Islet of Langerhans (tissue), 1 donor: ENCODE measurements around the gene LHFPL6.

Experiments
- FAIRE-seq: peaks from one replicate; lab custom pipeline; 2011; peaks lifted over from hg19 to GRCh38; lab: Jason Lieb, UNC

LHFPL6 gene

DNA sequence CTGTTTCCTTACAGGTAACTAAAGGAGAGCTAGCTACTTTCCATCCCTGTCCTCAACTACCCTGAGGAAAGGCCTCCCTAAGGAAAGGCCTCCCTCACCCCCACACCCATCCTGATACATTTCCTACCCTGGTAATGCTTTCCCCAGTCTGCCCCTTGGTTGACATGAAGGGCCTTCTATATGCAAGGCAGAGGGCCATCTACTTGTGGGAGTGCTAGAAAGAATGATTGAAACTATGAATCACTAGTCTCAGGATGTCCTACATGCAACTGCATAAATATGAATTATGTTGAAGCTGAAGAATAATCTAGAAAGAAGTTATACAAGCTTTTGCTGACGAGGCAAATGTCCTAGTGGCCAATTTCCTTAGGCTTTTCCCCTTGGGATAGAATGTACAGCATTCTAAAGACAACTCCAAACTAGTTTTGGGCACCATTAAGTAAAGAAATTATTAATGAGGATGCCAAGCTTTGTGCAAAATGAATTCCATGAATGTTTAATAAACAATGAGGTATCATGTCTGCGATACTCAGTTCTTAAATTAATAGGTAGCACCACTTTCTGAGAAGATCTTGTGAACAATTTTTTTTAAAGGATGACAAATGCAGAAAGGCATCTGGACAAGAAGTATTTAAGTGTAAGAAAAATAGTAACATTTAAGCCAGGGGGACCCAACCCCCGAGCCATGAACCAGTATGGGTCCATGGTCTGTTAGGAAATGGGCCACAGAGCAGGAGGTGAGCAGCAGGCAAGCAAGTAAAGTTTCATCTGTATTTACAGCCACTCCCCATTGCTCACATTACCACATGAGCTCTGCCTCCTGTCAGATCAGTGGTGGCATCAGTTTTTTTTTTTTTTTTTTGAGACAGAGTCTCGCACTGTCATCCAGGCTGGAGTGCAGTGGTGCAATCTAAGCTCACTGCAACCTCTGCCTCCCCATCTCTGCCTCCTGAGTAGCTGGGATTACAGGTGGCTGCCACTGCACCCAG is 223.0 kb downstream of the LHFPL6 start:
- no peak for FAIRE-seq

DNA sequence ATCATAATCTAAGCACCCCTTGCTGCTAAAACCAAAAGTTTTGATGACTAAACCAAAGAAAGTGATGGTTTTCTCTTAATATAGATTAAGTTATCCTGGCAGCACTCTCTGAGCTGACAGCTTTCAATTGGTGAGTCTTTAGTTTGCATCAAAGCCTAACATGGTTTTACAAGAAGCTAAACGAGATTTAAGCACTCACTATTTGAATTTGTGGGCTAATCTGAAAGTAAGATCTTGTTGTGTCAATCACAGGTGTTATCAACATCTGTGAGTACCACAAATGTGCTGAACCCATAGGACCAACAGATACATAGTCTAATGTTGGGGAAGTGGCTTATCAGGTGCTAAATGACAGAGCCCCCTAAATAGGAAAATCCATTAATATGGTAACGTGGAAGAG is 223.9 kb downstream of the LHFPL6 start:
- FAIRE-seq = no peak

GRCh38 chr13:39378306-39378705 is 224.7 kb downstream of the LHFPL6 start:
- no peak for FAIRE-seq

- FAIRE-seq = no peak
These were observed 225.3 kb downstream of the LHFPL6 start for GRCh38 chr13:39377699-39378098.

- FAIRE-seq = no peak
These were observed 226.9 kb downstream of the LHFPL6 start for GRCh38 chr13:39376076-39376475.

DNA sequence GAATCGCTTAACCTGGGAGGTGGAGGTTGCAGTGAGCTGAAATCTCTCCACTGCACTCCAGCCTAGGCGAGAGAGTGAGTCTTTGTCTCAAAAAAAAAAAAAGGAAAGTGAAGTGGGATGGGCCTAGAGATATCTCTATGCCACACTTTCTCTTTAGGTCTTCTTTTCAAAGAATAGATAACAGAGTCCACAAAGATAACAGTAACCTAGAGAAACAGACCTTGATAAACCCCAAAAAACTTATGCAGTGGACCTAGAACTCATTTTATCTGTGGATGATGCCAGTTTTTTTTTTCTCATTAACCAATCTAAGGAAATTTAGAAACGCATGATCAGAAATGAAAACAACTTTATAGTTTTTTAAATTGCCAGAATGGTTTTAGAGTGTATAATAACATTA is 227.4 kb downstream of the LHFPL6 start:
- no peak for FAIRE-seq

GRCh38 chr13:39374741-39375189 is 228.2 kb downstream of the LHFPL6 start:
- no peak for FAIRE-seq

DNA sequence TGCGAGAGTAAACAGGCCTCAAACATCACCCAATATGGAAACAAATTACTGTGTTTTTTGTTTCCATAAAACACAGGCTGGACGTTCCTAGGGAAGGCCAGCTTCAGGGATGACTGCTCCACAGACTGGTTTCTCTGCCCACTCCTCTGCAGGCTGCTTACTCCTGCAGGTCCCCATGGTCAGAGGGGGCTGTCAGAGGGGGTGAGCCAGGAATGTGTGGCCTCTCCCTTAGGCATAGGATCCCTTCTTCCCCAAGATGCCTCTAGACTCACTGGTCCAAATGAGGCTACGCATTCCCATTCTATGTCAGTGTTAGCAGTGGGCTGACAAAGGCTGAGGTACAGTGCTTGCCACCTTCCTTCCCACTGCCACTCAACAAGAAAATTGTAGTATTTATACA is 229.8 kb downstream of the LHFPL6 start:
- FAIRE-seq = no peak

GRCh38 chr13:39371706-39372105 is 231.3 kb downstream of the LHFPL6 start:
- FAIRE-seq = no peak

GRCh38 chr13:39370554-39370953 is 232.4 kb downstream of the LHFPL6 start:
- FAIRE-seq = no peak

- FAIRE-seq = no peak
These were observed 232.9 kb downstream of the LHFPL6 start for GRCh38 chr13:39370048-39370447.

DNA sequence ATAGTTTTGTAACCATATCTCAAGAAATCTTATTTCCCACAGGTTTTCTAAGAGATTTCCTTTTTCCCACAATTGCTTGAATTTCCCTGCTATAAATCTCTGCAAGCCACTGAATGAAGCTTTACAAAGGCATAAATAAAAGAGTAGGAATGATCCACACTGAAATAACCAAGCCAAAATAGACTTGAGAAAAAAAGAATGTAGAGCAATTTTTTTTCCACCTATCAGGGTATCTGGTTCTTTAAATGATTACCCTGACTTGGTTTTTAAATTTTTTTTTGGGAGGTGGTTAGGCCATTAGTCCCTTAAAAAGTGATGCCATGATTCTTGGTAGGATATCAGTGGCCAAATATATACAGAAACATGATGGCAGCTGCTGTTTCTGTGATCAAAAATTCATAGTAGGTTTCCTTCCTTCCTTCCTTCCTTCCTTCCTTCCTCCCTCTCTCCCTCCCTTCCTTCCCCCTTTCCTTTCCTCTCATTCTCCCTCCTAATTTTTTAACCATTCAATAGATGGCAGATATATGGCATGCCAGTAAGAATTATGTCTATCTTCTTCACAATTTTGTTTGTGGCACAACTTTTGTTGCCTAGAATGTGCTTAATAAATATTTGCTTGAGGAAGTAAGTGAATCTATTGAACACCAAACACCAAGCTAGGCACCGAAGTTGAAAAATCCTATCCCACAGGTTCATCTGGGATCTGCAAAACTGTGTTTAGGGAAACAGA is 233.7 kb downstream of the LHFPL6 start:
- FAIRE-seq = no peak

GRCh38 chr13:39365879-39366278 is 237.1 kb downstream of the LHFPL6 start:
- FAIRE-seq = no peak

DNA sequence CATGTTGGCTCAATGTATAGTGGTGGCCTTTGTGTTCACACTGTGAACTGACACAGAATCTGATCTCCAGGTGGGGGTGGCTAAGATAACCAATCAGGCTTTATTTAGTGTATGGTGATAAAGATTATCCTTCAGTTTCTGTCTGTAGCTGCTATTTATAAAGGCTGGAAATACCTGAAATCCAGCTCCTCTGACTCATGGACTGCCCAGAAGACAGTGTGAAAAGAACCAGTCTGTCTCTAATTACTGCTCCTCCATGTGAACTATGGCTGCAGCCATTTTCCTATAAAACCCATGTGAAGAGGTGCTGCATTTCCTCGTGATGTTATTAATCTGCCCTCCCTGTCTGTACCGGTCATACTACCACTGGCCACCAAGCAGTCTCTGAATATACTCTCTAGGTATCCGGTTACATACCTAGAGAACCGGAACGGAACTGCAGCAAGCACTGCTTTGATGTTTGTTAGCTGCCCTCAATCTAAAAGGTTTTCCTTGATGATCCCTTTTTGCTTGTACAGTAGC is 238.0 kb downstream of the LHFPL6 start:
- FAIRE-seq = no peak

DNA sequence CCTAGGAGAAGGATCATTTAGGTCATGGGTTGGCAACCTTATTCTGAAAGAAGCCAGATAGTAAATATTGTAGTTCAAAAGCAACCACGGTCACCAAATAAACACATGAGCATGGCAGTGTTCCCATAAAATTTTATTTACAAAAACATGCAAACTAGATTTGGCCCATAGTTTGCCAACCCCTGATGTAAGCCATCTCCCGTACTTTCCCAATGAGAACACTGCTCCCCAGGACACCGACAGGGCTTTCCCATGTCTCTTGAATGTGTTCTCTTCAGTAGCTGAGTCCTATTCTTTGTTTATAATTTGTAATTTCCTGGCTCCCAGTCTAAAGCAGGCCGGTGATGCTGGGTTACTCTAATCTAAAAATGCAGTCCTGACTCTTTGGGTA is 239.6 kb downstream of the LHFPL6 start:
- no peak for FAIRE-seq

DNA sequence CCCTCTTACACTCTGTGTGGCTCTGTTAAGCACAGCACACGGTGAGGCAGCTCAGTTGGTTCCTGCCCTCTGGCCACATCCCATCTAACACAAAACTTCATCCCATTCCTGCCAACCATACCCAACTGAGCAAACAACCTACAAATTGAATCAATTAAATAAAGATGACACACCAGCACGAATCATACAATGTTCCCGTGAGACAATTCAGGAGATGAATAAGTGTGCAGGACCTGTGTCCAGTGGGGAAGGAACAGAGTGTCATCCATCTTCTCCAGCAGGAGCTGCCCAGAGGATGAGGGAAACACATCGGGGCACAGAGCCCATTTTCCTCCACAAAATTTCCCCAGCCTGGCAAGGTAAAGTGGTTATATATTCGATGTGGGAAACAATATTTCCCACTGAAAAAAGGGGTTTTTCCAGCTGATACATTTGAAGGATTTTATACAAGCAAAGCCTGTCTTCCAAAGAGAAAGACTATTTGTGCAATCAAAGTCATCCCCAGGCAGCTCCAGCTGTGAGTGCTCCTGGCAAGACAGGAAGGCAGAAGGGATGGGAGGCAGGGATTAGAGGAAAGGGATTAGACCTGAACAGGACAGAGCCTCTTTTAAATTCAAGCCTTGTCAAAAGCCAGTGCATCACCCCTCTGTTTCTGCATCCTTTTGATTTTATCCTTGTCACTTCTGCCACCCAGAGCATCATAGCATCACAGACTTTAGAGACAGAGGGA is 240.2 kb downstream of the LHFPL6 start:
- FAIRE-seq = no peak

DNA sequence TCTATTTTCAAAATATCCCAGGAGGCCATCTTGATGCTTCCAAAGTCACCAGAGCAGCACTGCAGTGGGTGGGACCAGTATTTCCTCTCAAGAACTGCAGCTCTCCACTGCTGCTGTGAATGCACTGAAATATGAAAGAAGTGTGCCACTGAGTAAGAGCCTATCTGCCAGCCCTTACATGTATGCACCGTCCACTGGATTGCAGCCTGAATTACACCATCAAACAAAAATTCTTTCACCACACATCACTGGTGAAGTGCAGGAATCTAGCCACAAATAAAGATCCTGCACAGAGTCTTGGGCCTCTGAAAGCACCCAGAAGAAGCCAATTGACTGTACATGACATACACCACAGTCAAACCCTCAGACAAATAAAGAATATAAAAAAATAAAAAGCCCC is 249.0 kb downstream of the LHFPL6 start:
- no peak for FAIRE-seq

GRCh38 chr13:39350461-39350881 is 252.5 kb downstream of the LHFPL6 start:
- no peak for FAIRE-seq

DNA sequence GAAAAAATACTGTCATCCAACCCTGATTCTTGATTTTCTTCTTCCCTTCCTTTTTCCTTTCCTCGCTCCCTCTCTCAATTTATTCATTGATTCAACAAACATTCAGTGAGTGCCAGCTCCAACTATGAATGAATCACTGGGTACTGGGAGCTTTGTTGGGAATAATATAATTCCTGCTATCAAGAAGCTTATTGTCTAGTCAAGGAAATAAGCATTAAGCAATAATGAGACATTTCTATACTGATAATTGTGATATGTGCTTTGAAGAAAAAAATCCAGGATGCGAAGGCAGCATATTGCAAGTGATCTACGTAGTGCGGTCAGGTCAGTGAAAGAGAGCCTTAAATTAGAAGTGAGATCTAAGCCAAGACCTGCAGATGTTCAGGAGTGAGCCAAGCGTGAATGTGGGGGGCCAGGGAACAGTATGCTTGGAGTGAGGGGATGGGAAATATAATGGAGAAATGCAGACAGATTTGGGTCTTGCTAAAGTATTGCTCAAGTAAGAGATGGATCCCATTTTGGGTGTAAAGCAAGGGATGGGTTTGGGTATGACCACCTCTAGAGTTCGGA is 253.5 kb downstream of the LHFPL6 start:
- FAIRE-seq = no peak

GRCh38 chr13:39347926-39348901 is 254.8 kb downstream of the LHFPL6 start:
- FAIRE-seq = no peak

DNA sequence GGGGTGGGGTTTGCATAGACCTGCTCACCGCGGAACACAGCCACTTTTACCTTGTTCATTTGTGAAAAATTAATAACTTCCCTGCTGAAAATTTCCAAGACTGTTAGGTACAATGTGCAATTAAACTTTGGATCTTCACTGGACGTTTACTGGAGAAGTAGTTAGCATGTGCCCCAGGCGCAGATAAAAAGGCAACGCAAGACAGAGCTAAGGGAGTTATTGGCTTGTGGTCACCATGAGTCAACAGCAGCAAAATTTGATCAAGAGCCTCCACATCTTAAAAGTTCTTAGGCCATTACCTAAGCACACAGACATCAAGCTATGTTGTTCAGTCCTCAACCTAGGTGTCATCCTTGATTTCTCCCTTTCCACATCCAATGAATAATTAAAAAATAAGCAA is 257.0 kb downstream of the LHFPL6 start:
- FAIRE-seq = no peak
